HepG2 (cell line): Measurements from ENCODE around the gene ANKRD12. TPM values are rescaled to one million over a fixed set of nuclear protein-coding genes. Genes with fewer than 3 reads are reported as not detected.

Experiments
- ARID5B ChIP-seq: IDR thresholded peaks from 2 replicates; pipeline ENCODE4 v1.4.0; 2020; ENCODE audit warnings: mild to moderate bottlenecking, missing genetic modification reagents
- ATAD3A ChIP-seq: sonication (generic); formaldehyde crosslinking; IDR thresholded peaks from 2 replicates; pipeline ENCODE4 v1.4.0; 2020; ENCODE audit warnings: missing genetic modification reagents
- FIP1L1 ChIP-seq: fragments of 200-400 bp; formaldehyde crosslinking; IDR thresholded peaks from 2 replicates; pipeline ENCODE4 v1.6.1; 2018; ENCODE audit warnings: low read depth, mild to moderate bottlenecking, low read length, moderate library complexity, borderline replicate concordance; ENCODE audit not compliant: insufficient read depth
- HDAC1 ChIP-seq: sonication (generic); formaldehyde crosslinking; IDR thresholded peaks from 2 replicates; pipeline ENCODE4 v1.5.1; 2020; ENCODE audit warnings: mild to moderate bottlenecking, missing genetic modification reagents
- HHEX ChIP-seq: IDR thresholded peaks from 2 replicates; pipeline ENCODE4 v1.6.1; 2016; ENCODE audit warnings: control low read depth
- ONECUT2 ChIP-seq: sonication (generic); formaldehyde crosslinking; IDR thresholded peaks from 2 replicates; pipeline ENCODE4 v1.4.0; 2020; ENCODE audit warnings: missing genetic modification reagents
- SAP130 ChIP-seq: IDR thresholded peaks from 2 replicates; pipeline ENCODE4 v1.6.1; 2016; ENCODE audit warnings: low read depth
- ZBTB38 ChIP-seq: sonication (generic); formaldehyde crosslinking; IDR thresholded peaks from 2 replicates; pipeline ENCODE4 v1.5.1; 2020; ENCODE audit warnings: mild to moderate bottlenecking, missing genetic modification reagents
- ZBTB44 ChIP-seq: sonication (generic); formaldehyde crosslinking; IDR thresholded peaks from 2 replicates; pipeline ENCODE4 v1.4.0; 2020; ENCODE audit warnings: missing genetic modification reagents
- ZKSCAN1 ChIP-seq: fragments of 150-350 bp; IDR thresholded peaks from 2 replicates; pipeline ENCODE4 v1.6.1; 2014; ENCODE audit warnings: low read length
- ZNF350 ChIP-seq: sonication (generic); formaldehyde crosslinking; IDR thresholded peaks from 2 replicates; pipeline ENCODE4 v1.4.0; 2020; ENCODE audit warnings: mild to moderate bottlenecking, low read depth, missing genetic modification reagents, borderline replicate concordance
- ZNF589 ChIP-seq: sonication (generic); formaldehyde crosslinking; conservative IDR thresholded peaks from 2 replicates; pipeline ENCODE4 v1.8.0; 2022; ENCODE audit warnings: mild to moderate bottlenecking, moderate library complexity, missing genetic modification reagents
- ZNF746 ChIP-seq: sonication (generic); formaldehyde crosslinking; IDR thresholded peaks from 2 replicates; pipeline ENCODE4 v1.8.0; 2022; ENCODE audit warnings: mild to moderate bottlenecking, missing genetic modification reagents
- ZSCAN20 ChIP-seq: sonication (generic); formaldehyde crosslinking; IDR thresholded peaks from 2 replicates; pipeline ENCODE4 v1.4.0; 2020; ENCODE audit warnings: missing genetic modification reagents, mild to moderate bottlenecking, borderline replicate concordance
- polyA plus RNA-seq, 8 experiments: library from polyadenylated mRNA; depleted of rRNA in 3 of 8; stranded (reverse) in 7 of 8; unstranded in 1 of 8; fragments of >200 nt; fragmentation: Illumina TruSeq in 4 of 8; extraction: Trizol in 4 of 8; gene quantifications; 2 replicates each; pipeline versions ENCODE4 v1.2.1 to v1.2.3, GENCODE V29; 2011 to 2016; ENCODE audit warnings: low read depth in 4 of 8, missing spikeins in 1 of 8, mixed read lengths in 1 of 8; ENCODE audit not compliant: insufficient read depth in 1 of 8
- total RNA-seq, 5 experiments: library from RNA; depleted of rRNA; stranded (reverse); fragments of >200 nt; fragmentation: Illumina TruSeq; extraction: Trizol; gene quantifications; 2 replicates each; pipeline ENCODE4 v1.2.3, GENCODE V29; 2016; ENCODE audit warnings: low read depth in 1 of 5
- TF ChIP-seq, protein P1 (sequence below): sonication (generic); formaldehyde crosslinking; IDR thresholded peaks from 2 replicates; pipeline ENCODE4 v1.4.0; 2020; ENCODE audit warnings: mild to moderate bottlenecking, missing genetic modification reagents
- TF ChIP-seq, protein P2 (sequence below): sonication (generic); formaldehyde crosslinking; IDR thresholded peaks from 2 replicates; pipeline ENCODE4 v1.8.1; 2023; ENCODE audit warnings: mild to moderate bottlenecking, inconsistent platforms, moderate library complexity, missing genetic modification reagents, borderline replicate concordance
- TF ChIP-seq, protein P3 (sequence below): sonication (generic); formaldehyde crosslinking; IDR thresholded peaks from 2 replicates; pipeline ENCODE4 v1.5.0; 2020; ENCODE audit warnings: mild to moderate bottlenecking, missing genetic modification reagents
- TF ChIP-seq, protein P4 (sequence below): sonication (generic); formaldehyde crosslinking; IDR thresholded peaks from 2 replicates; pipeline ENCODE4 v1.4.0; 2020; ENCODE audit warnings: missing genetic modification reagents, mild to moderate bottlenecking, borderline replicate concordance

The ANKRD12 gene
- total and polyA plus RNA-seq, 2 of the 13 experiments (the other 11 are each of a cell fraction or from before 2014, with no cell fraction given) = 6.0 to 23.2 TPM

- TF ChIP-seq ZNF746 (CRISPR knock-in tag) = no peak
- no peak for TF ChIP-seq HHEX
- TF ChIP-seq, protein P1, sequence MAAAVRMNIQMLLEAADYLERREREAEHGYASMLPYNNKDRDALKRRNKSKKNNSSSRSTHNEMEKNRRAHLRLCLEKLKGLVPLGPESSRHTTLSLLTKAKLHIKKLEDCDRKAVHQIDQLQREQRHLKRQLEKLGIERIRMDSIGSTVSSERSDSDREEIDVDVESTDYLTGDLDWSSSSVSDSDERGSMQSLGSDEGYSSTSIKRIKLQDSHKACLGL (CRISPR knock-in tag) = 0 out of 2 replicates have a peak, but pooled peaks have one; percentile 49
- no peak for TF ChIP-seq SAP130
- TF ChIP-seq FIP1L1 = no peak
- TF ChIP-seq ZBTB44 (CRISPR knock-in tag) = no peak
- TF ChIP-seq ZNF350 = no peak
- no peak for TF ChIP-seq ZBTB38 (CRISPR knock-in tag)
- no peak for TF ChIP-seq ZSCAN20 (CRISPR knock-in tag)
- TF ChIP-seq ZNF589 (CRISPR knock-in tag) = no peak
- TF ChIP-seq ARID5B (CRISPR knock-in tag) = no peak
- TF ChIP-seq, protein P2, sequence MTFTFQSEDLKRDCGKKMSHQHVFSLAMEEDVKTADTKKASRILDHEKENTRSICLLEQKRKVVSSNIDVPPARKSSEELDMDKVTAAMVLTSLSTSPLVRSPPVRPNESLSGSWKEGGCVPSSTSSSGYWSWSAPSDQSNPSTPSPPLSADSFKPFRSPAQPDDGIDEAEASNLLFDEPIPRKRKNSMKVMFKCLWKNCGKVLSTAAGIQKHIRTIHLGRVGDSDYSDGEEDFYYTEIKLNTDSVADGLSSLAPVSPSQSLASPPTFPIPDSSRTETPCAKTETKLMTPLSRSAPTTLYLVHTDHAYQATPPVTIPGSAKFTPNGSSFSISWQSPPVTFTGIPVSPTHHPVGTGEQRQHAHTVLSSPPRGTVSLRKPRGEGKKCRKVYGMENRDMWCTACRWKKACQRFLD (CRISPR knock-in tag) = no peak
- TF ChIP-seq ZKSCAN1 = no peak
- TF ChIP-seq, protein P3, sequence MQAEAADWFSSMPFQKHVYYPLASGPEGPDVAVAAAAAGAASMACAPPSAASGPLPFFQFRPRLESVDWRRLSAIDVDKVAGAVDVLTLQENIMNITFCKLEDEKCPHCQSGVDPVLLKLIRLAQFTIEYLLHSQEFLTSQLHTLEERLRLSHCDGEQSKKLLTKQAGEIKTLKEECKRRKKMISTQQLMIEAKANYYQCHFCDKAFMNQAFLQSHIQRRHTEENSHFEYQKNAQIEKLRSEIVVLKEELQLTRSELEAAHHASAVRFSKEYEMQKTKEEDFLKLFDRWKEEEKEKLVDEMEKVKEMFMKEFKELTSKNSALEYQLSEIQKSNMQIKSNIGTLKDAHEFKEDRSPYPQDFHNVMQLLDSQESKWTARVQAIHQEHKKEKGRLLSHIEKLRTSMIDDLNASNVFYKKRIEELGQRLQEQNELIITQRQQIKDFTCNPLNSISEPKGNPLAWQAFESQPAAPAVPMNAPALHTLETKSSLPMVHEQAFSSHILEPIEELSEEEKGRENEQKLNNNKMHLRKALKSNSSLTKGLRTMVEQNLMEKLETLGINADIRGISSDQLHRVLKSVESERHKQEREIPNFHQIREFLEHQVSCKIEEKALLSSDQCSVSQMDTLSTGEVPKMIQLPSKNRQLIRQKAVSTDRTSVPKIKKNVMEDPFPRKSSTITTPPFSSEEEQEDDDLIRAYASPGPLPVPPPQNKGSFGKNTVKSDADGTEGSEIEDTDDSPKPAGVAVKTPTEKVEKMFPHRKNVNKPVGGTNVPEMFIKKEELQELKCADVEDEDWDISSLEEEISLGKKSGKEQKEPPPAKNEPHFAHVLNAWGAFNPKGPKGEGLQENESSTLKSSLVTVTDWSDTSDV (CRISPR knock-in tag) = 0 out of 2 replicates have a peak, but pooled peaks have one; percentile 41
- TF ChIP-seq ONECUT2 (CRISPR knock-in tag) = no peak
- TF ChIP-seq, protein P4, sequence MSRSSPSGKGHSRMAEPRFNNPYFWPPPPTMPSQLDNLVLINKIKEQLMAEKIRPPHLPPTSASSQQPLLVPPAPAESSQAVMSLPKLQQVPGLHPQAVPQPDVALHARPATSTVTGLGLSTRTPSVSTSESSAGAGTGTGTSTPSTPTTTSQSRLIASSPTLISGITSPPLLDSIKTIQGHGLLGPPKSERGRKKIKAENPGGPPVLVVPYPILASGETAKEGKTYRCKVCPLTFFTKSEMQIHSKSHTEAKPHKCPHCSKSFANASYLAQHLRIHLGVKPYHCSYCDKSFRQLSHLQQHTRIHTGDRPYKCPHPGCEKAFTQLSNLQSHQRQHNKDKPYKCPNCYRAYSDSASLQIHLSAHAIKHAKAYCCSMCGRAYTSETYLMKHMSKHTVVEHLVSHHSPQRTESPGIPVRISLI (CRISPR knock-in tag) = no peak
- no peak for TF ChIP-seq ATAD3A
- TF ChIP-seq HDAC1 (CRISPR knock-in tag) = no peak
These were observed 198.6 kb downstream of the ANKRD12 start (continued) for GRCh38 chr18:9334973-9335696.
